Breast epithelium (tissue), 4 donors: Measurements from ENCODE around the gene EPN2. TPM values are rescaled to one million over a fixed set of nuclear protein-coding genes. Genes with fewer than 3 reads are reported as not detected.
A peak's percentile ranks its signal among the peaks of the same experiment; 100 is the strongest.

Experiments used
- DNase-seq, 2 donors: peaks; one replicate each; pipeline ENCODE4 v3.0.0-alpha.2; 2019; ENCODE audit warnings: low spot score in 2 of 2
- H3K27ac ChIP-seq, 2 donors: fragments of 200-600 bp; sonication (generic) in 1 of 2; one replicate each; pipeline ENCODE4 v1.5.1; 2016 to 2019; ENCODE audit warnings: mild to moderate bottlenecking in 1 of 2
- H3K27me3 ChIP-seq, 2 donors: fragments of 200-600 bp; sonication (generic) in 1 of 2; one replicate each; pipeline versions ENCODE4 v1.5.1 to v1.6.0; 2017 to 2019; ENCODE audit warnings: control low read depth in 1 of 2, mild to moderate bottlenecking in 1 of 2
- H3K36me3 ChIP-seq: fragments of 200-600 bp; one replicate; pipeline ENCODE4 v1.5.1; 2019
- H3K4me1 ChIP-seq, 2 donors: fragments of 200-600 bp; sonication (generic); one replicate each; pipeline ENCODE4 v1.5.1; 2016 to 2019; ENCODE audit warnings: control low read depth in 1 of 2
- H3K4me3 ChIP-seq, 3 donors: fragments of 200-600 bp; sonication (generic); 1 replicate in 2 of 3; 2 replicates in 1 of 3; pipeline ENCODE4 v1.5.1; 2016 to 2019; ENCODE audit warnings: mild to moderate bottlenecking in 3 of 3, moderate library complexity in 2 of 3
- H3K9me3 ChIP-seq, 2 donors: fragments of 200-600 bp; sonication (generic) in 1 of 2; one replicate each; pipeline ENCODE4 v1.5.1; 2016 to 2019; ENCODE audit warnings: control low read depth in 1 of 2
- POLR2A ChIP-seq: fragments of 450-650 bp; IDR thresholded peaks from one replicate; pipeline ENCODE4 v1.6.1; 2016; ENCODE audit warnings: antibody characterized with exemption, mild to moderate bottlenecking, moderate library complexity
- POLR2AphosphoS5 ChIP-seq, 3 donors: sonication (generic); formaldehyde crosslinking; IDR thresholded peaks; one replicate each; pipeline ENCODE4 v1.6.1; 2017; ENCODE audit warnings: antibody characterized with exemption in 3 of 3
- intact Hi-C: fragments of 100-400 bp; cut with DNase I; formaldehyde crosslinking; loops from one replicate; pipeline ENCODE4 v1.15.1; 2023; ENCODE audit warnings: low total_unique reads
- total RNA-seq, 3 donors: library from RNA; depleted of rRNA; stranded (reverse); fragments of >200 nt; gene quantifications; one replicate each; pipeline ENCODE4 v1.1.0, GENCODE V29; 2016
- TF ChIP-seq, protein P1 (sequence below), 3 donors: fragments of 450-650 bp; IDR thresholded peaks; one replicate each; pipeline ENCODE4 v1.5.1; 2016 to 2017; ENCODE audit warnings: antibody characterized with exemption in 3 of 3, mild to moderate bottlenecking in 3 of 3, moderate library complexity in 3 of 3

EPN2 gene
- total RNA-seq, 3 donors from 2014 or later, result 26.6 to 36.7 (median 30.6) TPM

DNA sequence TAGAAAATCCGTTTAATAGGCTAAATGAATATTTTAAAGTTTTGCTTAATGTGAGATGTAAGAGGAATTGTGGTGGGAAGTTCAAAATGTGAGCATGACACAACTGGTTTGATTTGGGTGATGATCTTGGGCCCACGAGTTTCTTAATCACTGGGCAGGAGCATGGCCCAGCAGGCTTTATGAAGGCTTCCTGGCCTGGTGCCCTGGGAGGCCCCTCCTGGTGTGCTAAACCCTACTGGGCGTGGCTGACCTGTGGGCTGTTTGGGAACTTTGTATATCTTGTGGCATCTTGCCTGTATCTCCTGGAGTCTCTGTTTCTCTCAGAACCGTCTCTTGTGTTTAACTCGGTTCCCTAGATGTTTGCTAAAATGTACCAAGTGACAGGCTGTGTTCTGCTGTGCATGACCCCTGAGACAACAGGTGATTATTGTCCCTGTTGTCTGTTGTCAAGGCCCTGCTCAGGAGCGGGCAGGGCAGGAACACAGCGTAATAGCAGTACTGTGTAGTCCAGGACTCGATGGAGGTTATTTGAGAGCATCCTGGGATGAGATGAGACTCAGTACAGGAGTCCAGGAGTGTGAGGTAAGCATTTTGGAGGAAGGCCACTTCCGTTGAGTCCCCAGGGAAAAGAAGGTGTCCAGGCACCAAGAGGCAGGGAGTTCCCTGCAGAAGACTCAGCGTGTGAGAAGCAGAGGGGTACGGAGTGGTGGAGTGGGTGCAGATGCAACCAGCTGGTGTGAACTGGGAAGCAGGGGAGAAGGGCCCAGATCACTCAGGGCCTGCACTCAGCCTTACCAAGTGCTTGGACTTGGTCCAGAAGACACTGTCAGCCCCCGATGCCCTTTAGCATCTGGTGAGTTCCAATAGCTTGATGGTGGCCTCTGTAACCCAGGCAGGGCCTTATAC, 76.8 kb downstream of the EPN2 start:
- DNase-seq, result no peak
- H3K4me1 ChIP-seq, result no peaks in the 10 kb centered on the region
- intact Hi-C loops, result no loop called here
- no peak overlapping the region for H3K4me3 ChIP-seq
- peak overlapping the region in 1 of 2 donors; percentile 52 for H3K27ac ChIP-seq
- H3K9me3 ChIP-seq, result no peaks in the 10 kb centered on the region
- H3K36me3 ChIP-seq, result no peaks in the 10 kb centered on the region
- TF ChIP-seq POLR2A (no peak), POLR2AphosphoS5 (IDR thresholded peaks at IDR 0.05) (no peak)
- TF ChIP-seq, protein P1, sequence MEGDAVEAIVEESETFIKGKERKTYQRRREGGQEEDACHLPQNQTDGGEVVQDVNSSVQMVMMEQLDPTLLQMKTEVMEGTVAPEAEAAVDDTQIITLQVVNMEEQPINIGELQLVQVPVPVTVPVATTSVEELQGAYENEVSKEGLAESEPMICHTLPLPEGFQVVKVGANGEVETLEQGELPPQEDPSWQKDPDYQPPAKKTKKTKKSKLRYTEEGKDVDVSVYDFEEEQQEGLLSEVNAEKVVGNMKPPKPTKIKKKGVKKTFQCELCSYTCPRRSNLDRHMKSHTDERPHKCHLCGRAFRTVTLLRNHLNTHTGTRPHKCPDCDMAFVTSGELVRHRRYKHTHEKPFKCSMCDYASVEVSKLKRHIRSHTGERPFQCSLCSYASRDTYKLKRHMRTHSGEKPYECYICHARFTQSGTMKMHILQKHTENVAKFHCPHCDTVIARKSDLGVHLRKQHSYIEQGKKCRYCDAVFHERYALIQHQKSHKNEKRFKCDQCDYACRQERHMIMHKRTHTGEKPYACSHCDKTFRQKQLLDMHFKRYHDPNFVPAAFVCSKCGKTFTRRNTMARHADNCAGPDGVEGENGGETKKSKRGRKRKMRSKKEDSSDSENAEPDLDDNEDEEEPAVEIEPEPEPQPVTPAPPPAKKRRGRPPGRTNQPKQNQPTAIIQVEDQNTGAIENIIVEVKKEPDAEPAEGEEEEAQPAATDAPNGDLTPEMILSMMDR (IDR thresholded peaks at IDR 0.05), result no peak
- no peaks in the 10 kb centered on the region for H3K27me3 ChIP-seq

- no peaks in the 10 kb centered on the region for H3K27me3 ChIP-seq
- H3K9me3 ChIP-seq, result no peaks in the 10 kb centered on the region
- DNase-seq, result no peak
- no peak overlapping the region for H3K4me3 ChIP-seq
- H3K4me1 ChIP-seq, result no peaks in the 10 kb centered on the region
- H3K36me3 ChIP-seq, result no peaks in the 10 kb centered on the region
- intact Hi-C loops, result loop anchor here (1.0 kb wide), 1 partner anchor 9 kb away; no protein-coding TSS in a partner anchor
- TF ChIP-seq POLR2AphosphoS5 (IDR thresholded peaks at IDR 0.05) (no peak), POLR2A (no peak)
- TF ChIP-seq, protein P1 (IDR thresholded peaks at IDR 0.05), result no peak
- H3K27ac ChIP-seq, result no peak overlapping the region
These were observed 77.9 kb downstream of the EPN2 start for GRCh38 chr17:19315104-19315503.

DNA sequence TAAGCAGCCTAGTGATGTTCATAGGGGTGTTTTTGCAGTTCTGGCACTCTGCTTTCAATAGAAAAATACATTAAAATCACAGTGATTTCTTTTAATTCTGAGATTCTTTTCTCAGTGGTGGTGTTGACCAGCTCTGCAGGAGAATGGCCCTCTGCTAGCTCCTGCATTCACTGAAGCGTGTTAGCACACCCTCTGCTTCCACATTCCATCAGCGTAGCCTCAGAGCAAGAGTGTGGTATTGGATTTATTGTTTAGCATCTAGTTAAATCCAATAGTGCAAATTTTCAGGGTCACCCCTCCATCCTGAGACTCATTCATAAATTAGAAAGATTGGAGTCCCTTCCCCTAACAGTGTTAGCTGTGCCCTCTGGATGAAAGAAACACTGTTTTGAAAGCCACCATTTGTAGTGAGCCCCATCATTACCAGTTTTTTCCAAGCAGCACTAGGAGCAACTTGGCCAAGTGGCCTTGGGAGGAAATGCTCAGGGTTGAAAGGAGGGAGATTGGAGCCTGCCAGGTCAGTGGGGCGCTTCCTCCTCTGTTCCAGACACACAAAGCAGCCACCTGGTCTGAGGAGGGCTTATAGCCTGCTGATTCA, 79.7 kb downstream of the EPN2 start:
- H3K9me3 ChIP-seq, result no peaks in the 10 kb centered on the region
- peak overlapping the region; percentile 26 to 35 for H3K27ac ChIP-seq
- TF ChIP-seq POLR2A (no peak), POLR2AphosphoS5 (IDR thresholded peaks at IDR 0.05) (no peak)
- TF ChIP-seq, protein P1 (IDR thresholded peaks at IDR 0.05), result no peak
- no peaks in the 10 kb centered on the region for H3K36me3 ChIP-seq
- no peaks in the 10 kb centered on the region for H3K27me3 ChIP-seq
- no peak for DNase-seq
- H3K4me3 ChIP-seq, result no peak overlapping the region
- intact Hi-C loops, result no loop called here
- H3K4me1 ChIP-seq, result no peaks in the 10 kb centered on the region

DNA sequence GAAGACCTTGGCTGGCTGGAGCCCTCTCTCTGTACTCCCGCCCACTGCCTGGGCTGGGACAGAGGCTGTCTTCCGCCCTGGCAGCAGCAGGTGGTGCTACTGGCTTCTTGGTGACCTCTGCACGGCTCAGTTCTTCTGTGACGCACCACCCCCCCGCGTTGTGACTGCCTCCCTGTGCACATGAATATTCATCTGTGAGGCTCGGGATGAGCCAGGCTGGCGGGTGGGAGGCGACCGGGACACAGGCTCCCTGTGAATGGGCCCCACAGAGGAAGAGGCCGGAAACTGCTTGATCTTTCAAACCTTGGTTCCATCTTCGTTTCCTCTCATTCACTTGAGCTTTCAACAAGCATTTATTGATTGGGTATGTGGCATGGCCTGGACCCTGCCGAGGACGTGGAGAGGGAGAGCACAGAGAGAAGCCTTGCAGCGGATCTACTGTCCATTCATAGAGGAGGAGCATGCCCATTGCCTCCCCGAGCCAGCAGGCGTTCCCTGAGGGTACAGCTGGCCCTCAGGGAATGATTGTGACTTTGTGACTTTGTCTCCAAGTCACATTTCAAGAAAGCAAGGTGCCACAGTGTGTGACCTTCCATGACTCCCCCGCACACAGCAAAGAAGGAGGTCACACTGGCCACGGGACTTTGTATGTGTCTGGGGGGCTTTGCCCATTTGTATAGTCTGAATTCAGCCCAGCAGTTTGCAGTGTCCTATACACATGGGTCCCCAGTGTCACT, 80.4 kb downstream of the EPN2 start:
- Histone ChIP-seq H3K4me1 (no peaks in the 10 kb centered on the region), H3K4me3 (no peak overlapping the region), H3K36me3 (no peaks in the 10 kb centered on the region), H3K27ac (peak overlapping the region; percentile 26 to 35), H3K27me3 (no peaks in the 10 kb centered on the region), H3K9me3 (no peaks in the 10 kb centered on the region)
- DNase-seq, result peak in 1 of 2 donors; percentile 69
- TF ChIP-seq POLR2A (no peak), POLR2AphosphoS5 (IDR thresholded peaks at IDR 0.05) (no peak)
- TF ChIP-seq, protein P1 (IDR thresholded peaks at IDR 0.05), result no peak
- intact Hi-C loops, result no loop called here
